KMS-11 (cell line): Measurements from ENCODE around the gene IQCF6.

ENCODE experiments used
- H2AFZ ChIP-seq: fragments of 200-600 bp; sonication (generic); 2 replicates; pipeline ENCODE4 v1.6.1; 2016; ENCODE audit warnings: antibody characterized with exemption, mixed run types, low read depth
- H3K27ac ChIP-seq: fragments of 200-600 bp; sonication (generic); 2 replicates; pipeline ENCODE4 v1.6.1; 2016; ENCODE audit warnings: mild to moderate bottlenecking, mixed run types
- H3K27me3 ChIP-seq: fragments of 200-600 bp; sonication (generic); 2 replicates; pipeline ENCODE4 v1.6.1; 2017; ENCODE audit warnings: mild to moderate bottlenecking, low read depth, mixed run types, moderate library complexity; ENCODE audit not compliant: insufficient read depth
- H3K36me3 ChIP-seq: fragments of 200-600 bp; sonication (generic); 2 replicates; pipeline ENCODE4 v1.6.1; 2017; ENCODE audit warnings: mild to moderate bottlenecking, mixed run types; ENCODE audit not compliant: insufficient read depth
- H3K4me1 ChIP-seq: fragments of 200-600 bp; sonication (generic); 2 replicates; pipeline ENCODE4 v1.6.1; 2016; ENCODE audit warnings: mild to moderate bottlenecking, low read depth, mixed run types; ENCODE audit not compliant: poor library complexity, severe bottlenecking
- H3K4me2 ChIP-seq: fragments of 200-600 bp; sonication (generic); 2 replicates; pipeline ENCODE4 v1.7.0; 2016; ENCODE audit warnings: mild to moderate bottlenecking, mixed run types
- H3K4me3 ChIP-seq: fragments of 200-600 bp; sonication (generic); IDR thresholded peaks from 2 replicates; pipeline ENCODE4 v1.6.1; 2017; ENCODE audit warnings: low read depth, low read length, mixed read lengths; ENCODE audit not compliant: insufficient read depth
- H3K79me2 ChIP-seq: fragments of 200-600 bp; sonication (generic); 2 replicates; pipeline ENCODE4 v1.6.1; 2016; ENCODE audit warnings: low read depth, mixed run types; ENCODE audit not compliant: insufficient read depth
- H3K9ac ChIP-seq: fragments of 200-600 bp; sonication (generic); 2 replicates; pipeline ENCODE4 v1.6.1; 2016; ENCODE audit warnings: mild to moderate bottlenecking, mixed run types
- H4K20me1 ChIP-seq: fragments of 200-600 bp; sonication (generic); 2 replicates; pipeline ENCODE4 v1.6.1; 2016; ENCODE audit warnings: mild to moderate bottlenecking, mixed run types; ENCODE audit not compliant: insufficient read depth
- CTCF ChIP-seq: fragments of 200-600 bp; sonication (generic); conservative IDR thresholded peaks from 2 replicates; pipeline ENCODE4 v1.6.1; 2017; ENCODE audit warnings: low read depth, mild to moderate bottlenecking, antibody characterized with exemption, low read length, moderate library complexity, mixed read lengths

The IQCF6 gene

GRCh38 chr3:51798411-51798963, 19.4 kb upstream of the IQCF6 start:
- H2AFZ ChIP-seq = peak overlapping the region; percentile 42
- no peaks in the 10 kb centered on the region for H3K79me2 ChIP-seq
- H4K20me1 ChIP-seq = no peaks in the 10 kb centered on the region
- H3K27ac ChIP-seq = peak overlapping the region; percentile 31; the same call in 1 of the 2 replicates
- H3K9ac ChIP-seq = no peak overlapping the region; the same call in 1 of the 2 replicates
- H3K4me2 ChIP-seq = peak overlapping the region; percentile 80
- peaks cover 67% of the 10 kb centered on the region for H3K4me1 ChIP-seq
- no peak for TF ChIP-seq CTCF
- H3K36me3 ChIP-seq = no peaks in the 10 kb centered on the region
- no peaks in the 10 kb centered on the region for H3K27me3 ChIP-seq
- no peak overlapping the region for H3K4me3 ChIP-seq

- no peaks in the 10 kb centered on the region for H3K36me3 ChIP-seq
- H3K4me3 ChIP-seq = no peak overlapping the region
- no peak for TF ChIP-seq CTCF
- no peak overlapping the region for H3K9ac ChIP-seq
- H3K27me3 ChIP-seq = no peaks in the 10 kb centered on the region
- H2AFZ ChIP-seq = peak overlapping the region; percentile 34; the same call in 1 of the 2 replicates
- peaks cover 83% of the 10 kb centered on the region for H3K4me1 ChIP-seq
- no peaks in the 10 kb centered on the region for H4K20me1 ChIP-seq
- peak overlapping the region; percentile 19; the same call in 1 of the 2 replicates for H3K27ac ChIP-seq
- peak overlapping the region; percentile 45; the same call in 1 of the 2 replicates for H3K4me2 ChIP-seq
- no peaks in the 10 kb centered on the region for H3K79me2 ChIP-seq
Measured at GRCh38 chr3:51796854-51797253, 17.8 kb upstream of the IQCF6 start.

GRCh38 chr3:51794206-51794605, 15.2 kb upstream of the IQCF6 start:
- Histone ChIP-seq H2AFZ (no peak overlapping the region), H3K4me1 (peaks cover 96% of the 10 kb centered on the region), H3K36me3 (no peaks in the 10 kb centered on the region), H4K20me1 (no peaks in the 10 kb centered on the region), H3K4me3 (no peak overlapping the region), H3K79me2 (no peaks in the 10 kb centered on the region), H3K27ac (no peak overlapping the region), H3K4me2 (no peak overlapping the region), H3K27me3 (no peaks in the 10 kb centered on the region), H3K9ac (no peak overlapping the region)
- no peak for TF ChIP-seq CTCF

- Histone ChIP-seq H3K4me2 (peak overlapping the region; percentile 59), H3K27ac (peak overlapping the region; percentile 64), H3K36me3 (no peaks in the 10 kb centered on the region), H3K79me2 (no peaks in the 10 kb centered on the region), H3K27me3 (no peaks in the 10 kb centered on the region), H3K9ac (no peak overlapping the region), H3K4me1 (peaks cover 96% of the 10 kb centered on the region), H2AFZ (no peak overlapping the region), H3K4me3 (no peak overlapping the region), H4K20me1 (no peaks in the 10 kb centered on the region)
- TF ChIP-seq CTCF = no peak
Measured at GRCh38 chr3:51792206-51792605, 13.2 kb upstream of the IQCF6 start.
